Upper lobe of left lung (tissue), 6 donors: ENCODE results near the gene C1QL4. TPM values are rescaled to one million over a fixed set of nuclear protein-coding genes. Genes with fewer than 3 reads are reported as not detected.

Experiments used
- ATAC-seq, 2 donors: fragments of 200-7000 bp; cut with Tn5 transposase; one replicate each; pipeline ENCODE4 v1.9.1; 2022; ENCODE audit warnings: mild to moderate bottlenecking in 2 of 2, moderate library complexity in 2 of 2; ENCODE audit not compliant: low FRiP score in 2 of 2
- DNase-seq, 2 donors: peaks; one replicate each; pipeline ENCODE4 v3.0.0-alpha.2; 2019 to 2020
- H3K27ac ChIP-seq, 4 donors: fragments of 200-600 bp; sonication (generic); one replicate each; pipeline ENCODE4 v1.5.1; 2016 to 2019
- H3K27me3 ChIP-seq, 4 donors: fragments of 200-600 bp; sonication (generic); one replicate each; pipeline ENCODE4 v1.5.1; 2017 to 2019
- H3K36me3 ChIP-seq, 4 donors: fragments of 200-600 bp; sonication (generic); one replicate each; pipeline ENCODE4 v1.5.1; 2016 to 2019
- H3K4me1 ChIP-seq, 4 donors: fragments of 200-600 bp; sonication (generic); one replicate each; pipeline ENCODE4 v1.5.1; 2018 to 2019
- H3K4me3 ChIP-seq, 4 donors: fragments of 200-600 bp; sonication (generic); one replicate each; pipeline ENCODE4 v1.5.1; 2017 to 2019; ENCODE audit warnings: mild to moderate bottlenecking in 2 of 4, moderate library complexity in 1 of 4
- H3K9me3 ChIP-seq, 4 donors: fragments of 200-600 bp; sonication (generic); one replicate each; pipeline ENCODE4 v1.5.1; 2018 to 2019
- EP300 ChIP-seq, 4 donors: sonication (generic); formaldehyde crosslinking; IDR thresholded peaks; one replicate each; pipeline ENCODE4 v1.5.1; 2017; ENCODE audit warnings: antibody characterized with exemption in 4 of 4, control low read depth in 2 of 4
- POLR2A ChIP-seq, 4 donors: fragments of 450-650 bp; IDR thresholded peaks; one replicate each; pipeline ENCODE4 v1.5.1; 2016 to 2017; ENCODE audit warnings: antibody characterized with exemption in 4 of 4, mild to moderate bottlenecking in 2 of 4
- POLR2AphosphoS5 ChIP-seq, 2 donors: sonication (generic); formaldehyde crosslinking; IDR thresholded peaks; one replicate each; pipeline ENCODE4 v1.5.1; 2017; ENCODE audit warnings: antibody characterized with exemption in 2 of 2
- WGBS, 2 donors: methylation state at CpG; one replicate each; pipeline ENCODE4 v1.1.5; 2017 to 2018; 5-methylcytosine and 5-hydroxymethylcytosine counted together
- total RNA-seq, 6 donors: library from RNA; depleted of rRNA in 4 of 6; stranded (reverse); fragments of >200 nt in 4 of 6; gene quantifications; one replicate each; pipeline versions ENCODE4 v1.1.0 to v1.2.1, GENCODE V29; 2016 to 2021
- TF ChIP-seq, protein P1 (sequence below), 6 experiments: fragments of 450-650 bp in 4 of 6; fragments of 200-600 bp in 2 of 6; sonication (generic) in 2 of 6; IDR thresholded peaks; one replicate each; pipeline ENCODE4 v1.5.1; 2016 to 2019; ENCODE audit warnings: antibody characterized with exemption in 6 of 6
- donor health status: DM: no; HTN: no; CAD: no; lungs with moderate emphysema.
- donor health status: DM: no; HTN: yes; CAD: no; lungs with severe emphysema.

The C1QL4 gene
- total RNA-seq, 6 donors from 2014 or later: not detected

DNA sequence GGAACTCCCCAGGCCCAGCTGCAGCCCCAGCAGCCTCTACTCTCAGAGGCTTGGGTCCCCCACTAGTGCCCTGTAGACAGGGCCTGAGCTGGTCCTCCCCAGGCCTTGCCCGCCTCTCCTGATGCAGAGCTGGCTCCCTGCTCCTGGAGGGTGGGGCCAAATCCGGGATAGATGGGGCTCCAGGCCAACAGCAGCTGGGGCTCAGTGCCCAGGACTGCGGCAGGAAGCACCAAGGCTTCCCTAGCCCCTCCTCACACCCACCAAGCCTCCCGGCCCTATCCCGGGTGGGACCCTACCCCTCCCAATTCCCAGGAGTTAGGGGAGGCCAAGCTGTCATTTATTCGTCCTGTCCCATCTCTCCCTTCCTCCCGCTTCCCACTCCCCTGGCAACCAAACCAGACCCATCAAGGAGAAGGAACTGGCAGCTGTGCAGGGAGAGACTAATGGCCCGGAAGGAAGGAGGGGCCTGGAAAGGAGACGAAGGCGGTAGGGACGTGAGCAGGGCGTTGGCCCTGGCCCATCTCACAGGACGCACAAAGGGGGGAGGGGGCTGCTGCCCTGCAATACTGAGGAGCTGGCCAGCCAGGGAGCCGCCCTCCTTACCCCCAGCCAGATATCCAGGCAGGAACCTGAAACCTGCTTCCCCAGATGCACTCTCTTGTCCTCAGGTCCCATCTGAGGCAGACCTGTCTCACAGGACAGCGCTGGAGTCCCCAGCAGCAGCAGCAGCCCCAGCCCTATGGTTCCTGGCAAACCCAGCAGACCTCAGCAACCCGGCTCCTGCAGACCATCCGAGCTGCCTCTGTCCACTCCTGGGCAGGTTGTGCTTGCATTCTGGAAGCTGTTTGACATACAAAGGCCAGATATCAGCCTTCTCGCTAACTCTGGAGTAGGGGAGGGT is 43.7 kb downstream of the C1QL4 start:
- Histone ChIP-seq H3K9me3 (no peaks in the 10 kb centered on the region), H3K4me1 (peaks cover 21 to 44% (median 29%) of the 10 kb centered on the region in 4 donors), H3K27ac (peak overlapping the region in 2 of 4 donors; percentile 28 to 55), H3K27me3 (peaks cover 0 to 41% (median 31%) of the 10 kb centered on the region in 4 donors), H3K4me3 (no peak overlapping the region), H3K36me3 (no peaks in the 10 kb centered on the region)
- ATAC-seq (peak; percentile 17 to 25), DNase-seq (peak in 1 of 2 donors; percentile 48)
- WGBS, 2 donors: 29 to 33% methylated on average over 11 to 14 of the region's 18 CpGs
- TF ChIP-seq POLR2A (IDR thresholded peaks at IDR 0.05) (no peak), POLR2AphosphoS5 (IDR thresholded peaks at IDR 0.05) (no peak)
- TF ChIP-seq, protein P1, sequence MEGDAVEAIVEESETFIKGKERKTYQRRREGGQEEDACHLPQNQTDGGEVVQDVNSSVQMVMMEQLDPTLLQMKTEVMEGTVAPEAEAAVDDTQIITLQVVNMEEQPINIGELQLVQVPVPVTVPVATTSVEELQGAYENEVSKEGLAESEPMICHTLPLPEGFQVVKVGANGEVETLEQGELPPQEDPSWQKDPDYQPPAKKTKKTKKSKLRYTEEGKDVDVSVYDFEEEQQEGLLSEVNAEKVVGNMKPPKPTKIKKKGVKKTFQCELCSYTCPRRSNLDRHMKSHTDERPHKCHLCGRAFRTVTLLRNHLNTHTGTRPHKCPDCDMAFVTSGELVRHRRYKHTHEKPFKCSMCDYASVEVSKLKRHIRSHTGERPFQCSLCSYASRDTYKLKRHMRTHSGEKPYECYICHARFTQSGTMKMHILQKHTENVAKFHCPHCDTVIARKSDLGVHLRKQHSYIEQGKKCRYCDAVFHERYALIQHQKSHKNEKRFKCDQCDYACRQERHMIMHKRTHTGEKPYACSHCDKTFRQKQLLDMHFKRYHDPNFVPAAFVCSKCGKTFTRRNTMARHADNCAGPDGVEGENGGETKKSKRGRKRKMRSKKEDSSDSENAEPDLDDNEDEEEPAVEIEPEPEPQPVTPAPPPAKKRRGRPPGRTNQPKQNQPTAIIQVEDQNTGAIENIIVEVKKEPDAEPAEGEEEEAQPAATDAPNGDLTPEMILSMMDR (IDR thresholded peaks at IDR 0.05): no peak

DNA sequence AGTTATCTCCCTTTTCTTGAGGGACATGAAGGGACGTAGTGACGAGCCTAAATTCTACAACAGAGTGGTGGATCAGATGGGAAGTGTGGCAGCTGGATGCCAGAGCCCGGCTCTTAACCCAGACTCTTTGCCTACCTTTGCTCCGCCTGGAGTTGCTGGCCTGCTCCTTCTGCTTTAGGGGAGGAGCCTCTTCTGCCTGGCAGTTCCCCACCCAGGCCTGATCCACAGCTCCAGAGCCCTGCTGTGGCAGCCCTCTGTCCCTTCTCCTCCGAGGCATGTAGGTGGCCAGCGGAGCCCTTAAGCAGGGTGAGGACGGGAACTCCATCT is 44.3 kb downstream of the C1QL4 start:
- peaks cover 0 to 35% (median 27%) of the 10 kb centered on the region in 4 donors for H3K27me3 ChIP-seq
- H3K27ac ChIP-seq: peak overlapping the region in 2 of 4 donors; percentile 28 to 55
- no peaks in the 10 kb centered on the region for H3K9me3 ChIP-seq
- no peak overlapping the region for H3K4me3 ChIP-seq
- ATAC-seq (no peak), DNase-seq (no peak)
- 65 to 74% methylated on average over 4 to 7 of the region's 7 CpGs for WGBS, 2 donors
- no peaks in the 10 kb centered on the region for H3K36me3 ChIP-seq
- TF ChIP-seq POLR2AphosphoS5 (IDR thresholded peaks at IDR 0.05): no peak
- peaks cover 21 to 38% (median 28%) of the 10 kb centered on the region in 4 donors for H3K4me1 ChIP-seq

DNA sequence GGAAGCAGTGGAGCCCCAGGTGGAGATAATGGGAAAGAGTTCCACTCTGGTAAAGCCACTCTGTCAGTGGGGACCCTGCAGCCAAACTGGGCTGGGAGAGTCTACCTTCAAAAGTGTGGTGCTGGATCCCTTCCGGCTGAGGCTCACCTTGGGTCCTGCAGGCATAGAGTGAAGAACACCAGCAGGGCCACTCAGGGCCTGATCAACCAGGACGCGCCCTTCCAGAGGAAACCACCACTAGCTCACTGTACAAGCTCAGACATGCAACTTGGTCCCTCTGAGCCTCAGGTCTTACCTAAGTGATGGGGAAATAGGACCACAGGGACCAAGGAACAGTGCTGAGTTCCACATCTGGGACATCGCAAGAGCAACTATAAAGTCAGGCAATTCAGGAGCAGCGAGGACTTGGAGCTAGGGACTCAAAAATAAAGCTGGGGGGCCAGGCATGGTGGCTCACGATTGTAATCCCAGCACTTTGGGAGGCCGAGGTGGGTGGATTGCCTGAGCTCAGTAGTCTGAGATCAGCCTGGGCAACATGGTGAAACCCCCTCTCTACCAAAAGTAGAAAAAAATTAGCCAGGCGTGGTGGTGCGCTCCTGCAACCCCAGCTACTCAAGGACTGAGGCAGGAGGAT is 47.9 kb downstream of the C1QL4 start:
- no peaks in the 10 kb centered on the region for H3K9me3 ChIP-seq
- TF ChIP-seq POLR2A (IDR thresholded peaks at IDR 0.05) (no peak), EP300 (IDR thresholded peaks at IDR 0.05) (no peak)
- TF ChIP-seq, protein P1 (IDR thresholded peaks at IDR 0.05): no peak
- H3K36me3 ChIP-seq: no peaks in the 10 kb centered on the region
- DNase-seq: no peak
- no peaks in the 10 kb centered on the region for H3K27me3 ChIP-seq
- no peak for ATAC-seq
- H3K4me1 ChIP-seq: peaks cover 6 to 12% (median 8%) of the 10 kb centered on the region in 4 donors
- no peak overlapping the region for H3K4me3 ChIP-seq
- H3K27ac ChIP-seq: no peak overlapping the region
- WGBS, 2 donors: 83 to 86% methylated on average over 7 to 9 of the region's 9 CpGs

DNA sequence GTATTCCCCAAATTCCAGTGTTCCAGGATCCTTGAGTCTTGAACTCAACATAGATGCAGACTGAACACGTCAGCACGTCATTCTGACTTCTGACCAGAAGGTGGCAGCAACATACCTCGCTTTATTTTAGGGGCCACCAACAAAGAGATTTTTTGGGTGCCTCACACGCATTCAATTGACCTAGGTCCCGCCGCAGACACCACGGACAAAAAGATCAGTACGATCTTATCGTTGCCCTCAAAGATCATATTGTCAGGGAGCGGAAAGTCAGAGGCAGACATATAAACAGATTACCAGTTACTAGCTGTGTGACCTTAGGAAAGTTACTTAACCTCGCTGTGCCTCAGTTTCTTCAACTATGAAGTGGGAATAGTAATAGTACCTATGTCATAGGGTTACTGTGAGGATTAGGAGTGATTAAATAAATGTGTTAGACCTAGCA is 48.6 kb downstream of the C1QL4 start:
- Histone ChIP-seq H3K27ac (no peak overlapping the region), H3K9me3 (no peaks in the 10 kb centered on the region), H3K4me3 (no peak overlapping the region), H3K36me3 (no peaks in the 10 kb centered on the region), H3K27me3 (no peaks in the 10 kb centered on the region), H3K4me1 (peaks cover 3 to 8% (median 6%) of the 10 kb centered on the region in 4 donors)
- WGBS, 2 donors: 9 to 10% methylated on average over 11 of the region's 11 CpGs
- TF ChIP-seq EP300 (IDR thresholded peaks at IDR 0.05): no peak
- TF ChIP-seq, protein P1 (IDR thresholded peaks at IDR 0.05): peak; percentile 73 to 88 (median 80)
- DNase-seq (peak in 1 of 2 donors; percentile 56), ATAC-seq (peak in 1 of 2 donors; percentile 75)

DNA sequence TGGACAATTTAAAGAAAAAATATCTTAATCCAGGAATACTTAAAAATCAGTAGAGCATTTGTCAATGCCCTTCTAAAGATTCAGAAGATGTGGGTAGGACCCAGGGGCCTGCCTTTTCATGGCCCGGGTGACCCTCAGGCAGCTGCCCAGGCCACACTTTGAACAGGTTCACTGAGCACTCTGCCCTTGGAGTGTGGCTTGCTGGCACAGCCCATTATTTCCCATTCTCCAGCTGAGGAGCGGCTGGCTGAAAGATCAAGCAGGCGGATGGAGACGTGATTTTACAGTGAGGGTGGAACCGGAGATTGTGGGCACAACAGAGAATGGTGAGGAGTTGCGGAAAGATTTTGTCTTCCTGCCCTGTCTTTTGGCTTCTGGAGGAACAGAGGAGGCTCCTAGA is 49.1 kb downstream of the C1QL4 start:
- no peak for TF ChIP-seq POLR2A (IDR thresholded peaks at IDR 0.05)
- TF ChIP-seq, protein P1 (IDR thresholded peaks at IDR 0.05): no peak
- TF ChIP-seq EP300 (IDR thresholded peaks at IDR 0.05): no peak
- TF ChIP-seq POLR2AphosphoS5 (IDR thresholded peaks at IDR 0.05): no peak
- Histone ChIP-seq H3K27ac (no peak overlapping the region), H3K27me3 (no peaks in the 10 kb centered on the region), H3K4me1 (peaks cover 0 to 2% (median under 1%) of the 10 kb centered on the region in 4 donors), H3K36me3 (no peaks in the 10 kb centered on the region), H3K4me3 (no peak overlapping the region), H3K9me3 (no peaks in the 10 kb centered on the region)
- WGBS, 2 donors: 53 to 59% methylated on average over 6 of the region's 6 CpGs
- ATAC-seq: no peak
- no peak for DNase-seq
